GM12878 (cell line): ENCODE data around the gene THADA. TPM values are rescaled to one million over a fixed set of nuclear protein-coding genes. Genes with fewer than 3 reads are reported as not detected.

Experiments
- ATAC-seq: fragments of 200-7000 bp; cut with Tn5 transposase; 3 replicates; pipeline ENCODE4 v1.9.1; 2020; ENCODE audit warnings: mild to moderate bottlenecking, moderate library complexity
- BruUV-seq: library from RNA; stranded (reverse); fragments of 400-500 nt; replicated peaks from 2 replicates; lab custom pipeline; 2021; lab: Mats Ljungman, UMichigan
- CTCF ChIA-PET: fragments of 300-600 bp; sonication (Branson Sonifier 250); formaldehyde crosslinking; extraction: SDS; loops from one replicate; lab custom pipeline; 2021; ENCODE audit warnings: inconsistent platforms; lab: Yijun Ruan, JAX
- POLR2A ChIA-PET: fragments of 350-600 bp; formaldehyde crosslinking; extraction: SDS; loops from one replicate; lab custom pipeline; 2021; ENCODE audit warnings: inconsistent platforms; lab: Charles Lee
- RAD21 ChIA-PET: fragments of 300-600 bp; sonication (Branson Sonifier 250); formaldehyde crosslinking; loops from one replicate; lab custom pipeline; 2023; ENCODE audit warnings: antibody characterized with exemption; ENCODE audit not compliant: unreplicated experiment; lab: Charles Lee
- SMC1A ChIA-PET: fragments of 300-600 bp; sonication (Branson Sonifier 250); formaldehyde crosslinking; loops from one replicate; lab custom pipeline; 2023; ENCODE audit not compliant: unreplicated experiment, uncharacterized antibody; lab: Charles Lee
- DNase-seq: peaks from one replicate; pipeline ENCODE4 v3.0.0-alpha.2; 2011; ENCODE audit warnings: low read depth, low spot score
- FAIRE-seq: peaks from 3 replicates; lab custom pipeline; 2011; peaks lifted over from hg19 to GRCh38; lab: Jason Lieb, UNC
- H2AFZ ChIP-seq: 2 replicates; pipeline ENCODE4 v1.6.0; 2011; ENCODE audit warnings: low read depth, low read length, control low read depth; ENCODE audit not compliant: control insufficient read depth
- H3K27ac ChIP-seq: 2 replicates; pipeline ENCODE4 v1.5.1; 2011; ENCODE audit warnings: control low read depth; ENCODE audit not compliant: control insufficient read depth, insufficient read depth
- H3K27me3 ChIP-seq, 2 experiments: replicated peaks in 1 of 2; 2 replicates each; pipeline versions ENCODE4 v1.6.0 to v1.6.1; 2011; ENCODE audit warnings: low read length in 1 of 2; ENCODE audit not compliant: control insufficient read depth in 2 of 2, insufficient read depth in 2 of 2
- H3K36me3 ChIP-seq, 2 experiments: 2 replicates each; pipeline ENCODE4 v1.5.1; 2011; ENCODE audit warnings: low read length in 1 of 2; ENCODE audit not compliant: control insufficient read depth in 2 of 2, insufficient read depth in 2 of 2
- H3K4me1 ChIP-seq: 2 replicates; pipeline ENCODE4 v1.6.1; 2011; ENCODE audit warnings: mild to moderate bottlenecking, low read length, moderate library complexity, mixed read lengths; ENCODE audit not compliant: control insufficient read depth, insufficient read depth
- H3K4me2 ChIP-seq: 2 replicates; pipeline ENCODE4 v1.6.0; 2011; ENCODE audit warnings: control low read depth; ENCODE audit not compliant: control insufficient read depth, insufficient read depth
- H3K4me3 ChIP-seq: fragments of 200-600 bp; sonication (generic); 2 replicates; pipeline ENCODE4 v1.5.1; 2016
- H3K79me2 ChIP-seq: 2 replicates; pipeline ENCODE4 v1.6.0; 2011; ENCODE audit warnings: low read length; ENCODE audit not compliant: control insufficient read depth, insufficient read depth
- H3K9ac ChIP-seq: 2 replicates; pipeline ENCODE4 v1.8.0; 2011; ENCODE audit warnings: low read length, control low read depth, mixed read lengths; ENCODE audit not compliant: control insufficient read depth, insufficient read depth
- H3K9me3 ChIP-seq: replicated peaks from 3 replicates; pipeline ENCODE4 v1.5.1; 2011; ENCODE audit warnings: mild to moderate bottlenecking, low read length; ENCODE audit not compliant: control insufficient read depth, insufficient read depth
- H4K20me1 ChIP-seq: 2 replicates; pipeline ENCODE4 v1.6.0; 2011; ENCODE audit not compliant: control insufficient read depth, insufficient read depth
- E2F8 ChIP-seq: fragments of 450-650 bp; IDR thresholded peaks from 2 replicates; pipeline ENCODE4 v1.6.1; 2018; ENCODE audit warnings: mild to moderate bottlenecking, low read depth, moderate library complexity; ENCODE audit not compliant: partially characterized antibody
- FOS ChIP-seq: IDR thresholded peaks from 3 replicates; pipeline ENCODE4 v1.6.1; 2011; ENCODE audit warnings: borderline replicate concordance; ENCODE audit not compliant: insufficient read length; ENCODE audit errors: extremely low read depth
- PML ChIP-seq: IDR thresholded peaks from 2 replicates; pipeline ENCODE4 v1.6.1; 2012; ENCODE audit warnings: low read length, inconsistent platforms
- RAD21 ChIP-seq: IDR thresholded peaks from 2 replicates; pipeline ENCODE4 v1.6.1; 2011; ENCODE audit warnings: mild to moderate bottlenecking, low read depth, low read length, moderate library complexity; ENCODE audit not compliant: insufficient read depth
- SKIL ChIP-seq: fragments of 450-650 bp; IDR thresholded peaks from 2 replicates; pipeline ENCODE4 v1.6.1; 2017; ENCODE audit warnings: mild to moderate bottlenecking, low read depth, inconsistent platforms; ENCODE audit not compliant: poor library complexity, severe bottlenecking
- SMC3 ChIP-seq: IDR thresholded peaks from 2 replicates; pipeline ENCODE4 v1.6.1; 2011; ENCODE audit warnings: low read length, improper control_type of control experiment, borderline replicate concordance
- TBL1XR1 ChIP-seq: IDR thresholded peaks from 2 replicates; pipeline ENCODE4 v1.6.1; 2012; ENCODE audit warnings: low read depth, low read length, improper control_type of control experiment
- WGBS: methylation state at CpG from one replicate; pipeline ENCODE4 v1.1.6; 2016; ENCODE audit warnings: low lambda C conversion rate; ENCODE audit not compliant: insufficient replicate concordance, insufficient coverage; ENCODE audit errors: missing lambda C conversion rate; 5-methylcytosine and 5-hydroxymethylcytosine counted together
- in situ Hi-C: fragments of 300-500 bp; cut with MboI; formaldehyde crosslinking; loops from 9 replicates; pipeline ENCODE4 v1.14.3; 2018; ENCODE audit warnings: mixed read lengths
- intact Hi-C: fragments of 100-400 bp; cut with micrococcal nuclease; formaldehyde crosslinking; loops from one replicate; pipeline ENCODE4 v1.14.2; 2022; ENCODE audit not compliant: unreplicated experiment
- polyA plus RNA-seq, 11 experiments: library from polyadenylated mRNA; depleted of rRNA in 4 of 11; unstranded in 6 of 11; stranded (reverse) in 5 of 11; fragments of >200 nt; fragmentation: Nextera tagmentation in 4 of 11; fragmentation: Illumina TruSeq in 1 of 11; extraction: Ambion mirVana in 4 of 11; extraction: Trizol in 1 of 11; gene quantifications; 1 replicate in 1 of 11; 2 replicates in 10 of 11; pipeline versions ENCODE4 v1.2.1 to v1.2.3, GENCODE V29; 2011 to 2016; ENCODE audit warnings: inconsistent platforms in 2 of 11, missing spikeins in 2 of 11, low read depth in 1 of 11
- total RNA-seq, 4 experiments: library from RNA; depleted of rRNA in 3 of 4; stranded (reverse); fragments of >200 nt in 3 of 4; fragmentation: Illumina TruSeq in 1 of 4; extraction: Trizol in 1 of 4; gene quantifications; 2 replicates each; pipeline versions ENCODE4 v1.2.1 to v1.2.3, GENCODE V29; 2013 to 2021
- TF ChIP-seq, protein P1 (sequence below): fragments of 450-650 bp; IDR thresholded peaks from 2 replicates; pipeline ENCODE4 v1.6.1; 2017; ENCODE audit warnings: antibody characterized with exemption, mild to moderate bottlenecking, moderate library complexity
- TF ChIP-seq, protein P2 (sequence below): fragments of 450-650 bp; IDR thresholded peaks from 2 replicates; pipeline ENCODE4 v1.6.1; 2017; ENCODE audit warnings: low read depth, mild to moderate bottlenecking, moderate library complexity

Gene THADA
- total and polyA plus RNA-seq, 10 of the 15 experiments (the other 5 are each of a cell fraction or from before 2014, with no cell fraction given), result 14.6 to 33.2 (median 23.2) TPM

- TF ChIP-seq FOS (no peak), RAD21 (0 out of 2 replicates have a peak, but pooled peaks have one; percentile 9), SMC3 (peak; percentile 26; the same call in 1 of the 2 replicates), TBL1XR1 (no peak), SKIL (peak; percentile 7)
- TF ChIP-seq, all 136 proteins: peak for 14
Measured at GRCh38 chr2:43455731-43456642, 139.9 kb downstream of the THADA start (continued).

GRCh38 chr2:43455296-43455695 lies 140.5 kb downstream of the THADA start:
- in situ Hi-C loops (no loop called here), intact Hi-C loops (no loop called here)
- no peak for DNase-seq
- CTCF ChIA-PET, result interaction anchor here (0.6 to 2.2 kb wide), 8 partner anchors 13 to 226 kb away, joined by 3 to 14 read pairs (median 8); no protein-coding TSS in a partner anchor
- H3K36me3 ChIP-seq, result no peaks in the 10 kb centered on the region
- POLR2A ChIA-PET, result interaction anchor here (1.0 to 3.0 kb wide), 3 partner anchors 8 to 29 kb away, joined by 3 to 8 read pairs (median 3); no protein-coding TSS in a partner anchor
- WGBS, result 91% methylated on average over 5 of the region's 5 CpGs
- ATAC-seq, result no peak
- no peaks in the 10 kb centered on the region for H4K20me1 ChIP-seq
- peak overlapping the region; percentile 1; the same call in 1 of the 2 replicates for H3K27ac ChIP-seq
- FAIRE-seq, result no peak
- no peaks in the 10 kb centered on the region for H3K27me3 ChIP-seq
- BruUV-seq, result no TSS peak
- no peaks in the 10 kb centered on the region for H3K79me2 ChIP-seq
- no peak overlapping the region for H2AFZ ChIP-seq
- SMC1A ChIA-PET, result interaction anchor here (0.6 to 5.3 kb wide), 19 partner anchors 11 to 507 kb away, joined by 3 to 40 read pairs (median 4); no protein-coding TSS in a partner anchor
- H3K4me1 ChIP-seq, result peaks cover 28% of the 10 kb centered on the region
- RAD21 ChIA-PET, result interaction anchor here (0.9 to 4.1 kb wide), 10 partner anchors 9 to 226 kb away, joined by 3 to 27 read pairs (median 6); no protein-coding TSS in a partner anchor
- no peak overlapping the region for H3K4me3 ChIP-seq
- no peak overlapping the region; the same call in 1 of the 2 replicates for H3K4me2 ChIP-seq
- H3K9ac ChIP-seq, result no peak overlapping the region
- no peaks in the 10 kb centered on the region; the same call in 2 of the 3 replicates for H3K9me3 ChIP-seq
- TF ChIP-seq E2F8 (no peak), PML (no peak)
- TF ChIP-seq, protein P1, sequence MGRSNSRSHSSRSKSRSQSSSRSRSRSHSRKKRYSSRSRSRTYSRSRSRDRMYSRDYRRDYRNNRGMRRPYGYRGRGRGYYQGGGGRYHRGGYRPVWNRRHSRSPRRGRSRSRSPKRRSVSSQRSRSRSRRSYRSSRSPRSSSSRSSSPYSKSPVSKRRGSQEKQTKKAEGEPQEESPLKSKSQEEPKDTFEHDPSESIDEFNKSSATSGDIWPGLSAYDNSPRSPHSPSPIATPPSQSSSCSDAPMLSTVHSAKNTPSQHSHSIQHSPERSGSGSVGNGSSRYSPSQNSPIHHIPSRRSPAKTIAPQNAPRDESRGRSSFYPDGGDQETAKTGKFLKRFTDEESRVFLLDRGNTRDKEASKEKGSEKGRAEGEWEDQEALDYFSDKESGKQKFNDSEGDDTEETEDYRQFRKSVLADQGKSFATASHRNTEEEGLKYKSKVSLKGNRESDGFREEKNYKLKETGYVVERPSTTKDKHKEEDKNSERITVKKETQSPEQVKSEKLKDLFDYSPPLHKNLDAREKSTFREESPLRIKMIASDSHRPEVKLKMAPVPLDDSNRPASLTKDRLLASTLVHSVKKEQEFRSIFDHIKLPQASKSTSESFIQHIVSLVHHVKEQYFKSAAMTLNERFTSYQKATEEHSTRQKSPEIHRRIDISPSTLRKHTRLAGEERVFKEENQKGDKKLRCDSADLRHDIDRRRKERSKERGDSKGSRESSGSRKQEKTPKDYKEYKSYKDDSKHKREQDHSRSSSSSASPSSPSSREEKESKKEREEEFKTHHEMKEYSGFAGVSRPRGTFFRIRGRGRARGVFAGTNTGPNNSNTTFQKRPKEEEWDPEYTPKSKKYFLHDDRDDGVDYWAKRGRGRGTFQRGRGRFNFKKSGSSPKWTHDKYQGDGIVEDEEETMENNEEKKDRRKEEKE, result no peak
- TF ChIP-seq, protein P2, sequence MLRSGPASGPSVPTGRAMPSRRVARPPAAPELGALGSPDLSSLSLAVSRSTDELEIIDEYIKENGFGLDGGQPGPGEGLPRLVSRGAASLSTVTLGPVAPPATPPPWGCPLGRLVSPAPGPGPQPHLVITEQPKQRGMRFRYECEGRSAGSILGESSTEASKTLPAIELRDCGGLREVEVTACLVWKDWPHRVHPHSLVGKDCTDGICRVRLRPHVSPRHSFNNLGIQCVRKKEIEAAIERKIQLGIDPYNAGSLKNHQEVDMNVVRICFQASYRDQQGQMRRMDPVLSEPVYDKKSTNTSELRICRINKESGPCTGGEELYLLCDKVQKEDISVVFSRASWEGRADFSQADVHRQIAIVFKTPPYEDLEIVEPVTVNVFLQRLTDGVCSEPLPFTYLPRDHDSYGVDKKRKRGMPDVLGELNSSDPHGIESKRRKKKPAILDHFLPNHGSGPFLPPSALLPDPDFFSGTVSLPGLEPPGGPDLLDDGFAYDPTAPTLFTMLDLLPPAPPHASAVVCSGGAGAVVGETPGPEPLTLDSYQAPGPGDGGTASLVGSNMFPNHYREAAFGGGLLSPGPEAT, result no peak
